HEK293 (cell line): Measurements from ENCODE around the gene TPST2.
A peak's percentile ranks its signal among the peaks of the same experiment; 100 is the strongest.

ENCODE experiments used
- CTCF ChIA-PET: fragments of 350-600 bp; formaldehyde crosslinking; extraction: SDS; loops from one replicate; lab custom pipeline; 2021; ENCODE audit warnings: antibody characterized with exemption; lab: Yijun Ruan, JAX
- POLR2A ChIA-PET: fragments of 300-600 bp; formaldehyde crosslinking; extraction: SDS; loops from one replicate; lab custom pipeline; 2020; ENCODE audit warnings: antibody characterized with exemption, inconsistent platforms; lab: Yijun Ruan, JAX
- H3K27ac ChIP-seq: fragments of 200-500 bp; sonication (Bioruptor generic); 2 replicates; pipeline ENCODE4 v1.5.1; 2014; ENCODE audit warnings: low read depth, low read length, control low read depth, inconsistent platforms; ENCODE audit errors: extremely low read depth
- H3K36me3 ChIP-seq, 2 experiments: fragments of 200-500 bp in 1 of 2; sonication (Bioruptor generic) in 1 of 2; 1 replicate in 1 of 2; 2 replicates in 1 of 2; pipeline ENCODE4 v1.5.1; 2014 to 2017; ENCODE audit warnings: inconsistent platforms in 2 of 2, low read length in 2 of 2; ENCODE audit not compliant: control insufficient read depth in 2 of 2, insufficient read depth in 1 of 2
- H3K4me1 ChIP-seq: fragments of 200-500 bp; sonication (Bioruptor generic); 2 replicates; pipeline ENCODE4 v1.5.1; 2014; ENCODE audit warnings: mild to moderate bottlenecking, low read length, inconsistent platforms; ENCODE audit not compliant: control insufficient read depth, insufficient read depth
- H3K4me3 ChIP-seq: 2 replicates; pipeline ENCODE4 v1.5.1; 2011; ENCODE audit warnings: low read depth, mild to moderate bottlenecking, control low read depth, low read length, moderate library complexity
- H3K9me3 ChIP-seq: fragments of 200-500 bp; sonication (Bioruptor generic); 2 replicates; pipeline ENCODE4 v1.5.1; 2014; ENCODE audit warnings: low read depth, low read length, inconsistent platforms; ENCODE audit not compliant: control insufficient read depth, insufficient read depth
- HOXD13 ChIP-seq: sonication (generic); formaldehyde crosslinking; IDR thresholded peaks from 2 replicates; pipeline ENCODE4 v1.8.0; 2022; ENCODE audit warnings: missing genetic modification reagents, borderline replicate concordance
- PRDM1 ChIP-seq: fragments of 450-650 bp; formaldehyde crosslinking; IDR thresholded peaks from 2 replicates; pipeline ENCODE4; 2016; ENCODE audit warnings: missing biosample characterization, missing genetic modification characterization
- PRDM6 ChIP-seq: fragments of 450-650 bp; formaldehyde crosslinking; IDR thresholded peaks from 2 replicates; pipeline ENCODE4 v1.5.1; 2017; ENCODE audit warnings: missing biosample characterization, missing genetic modification characterization
- SP2 ChIP-seq: fragments of 450-650 bp; formaldehyde crosslinking; IDR thresholded peaks from 2 replicates; pipeline ENCODE4 v1.5.1; 2016; ENCODE audit warnings: missing biosample characterization, missing genetic modification characterization
- SP3 ChIP-seq: fragments of 450-650 bp; formaldehyde crosslinking; IDR thresholded peaks from 2 replicates; pipeline ENCODE4 v1.5.1; 2016; ENCODE audit warnings: missing biosample characterization, missing genetic modification characterization
- YY1 ChIP-seq: fragments of 450-650 bp; formaldehyde crosslinking; IDR thresholded peaks from 2 replicates; pipeline ENCODE4 v1.5.1; 2018; ENCODE audit warnings: missing biosample characterization, missing genetic modification characterization
- ZBTB10 ChIP-seq: fragments of 450-650 bp; formaldehyde crosslinking; IDR thresholded peaks from 2 replicates; pipeline ENCODE4 v1.5.1; 2016; ENCODE audit warnings: missing biosample characterization, missing genetic modification characterization
- ZBTB20 ChIP-seq: fragments of 450-650 bp; formaldehyde crosslinking; IDR thresholded peaks from 2 replicates; pipeline ENCODE4 v1.5.1; 2016; ENCODE audit warnings: missing biosample characterization, missing genetic modification characterization
- ZNF157 ChIP-seq: fragments of 450-650 bp; formaldehyde crosslinking; IDR thresholded peaks from 2 replicates; pipeline ENCODE4 v1.5.1; 2016; ENCODE audit warnings: missing biosample characterization, missing genetic modification characterization
- ZNF350 ChIP-seq: fragments of 450-650 bp; formaldehyde crosslinking; IDR thresholded peaks from 2 replicates; pipeline ENCODE4 v1.5.0; 2017; ENCODE audit warnings: missing biosample characterization, mild to moderate bottlenecking, missing genetic modification characterization
- ZNF366 ChIP-seq: fragments of 450-650 bp; formaldehyde crosslinking; conservative IDR thresholded peaks from 2 replicates; pipeline ENCODE4 v1.5.1; 2016; ENCODE audit warnings: missing biosample characterization, missing genetic modification characterization
- ZNF394 ChIP-seq: fragments of 450-650 bp; formaldehyde crosslinking; IDR thresholded peaks from 2 replicates; pipeline ENCODE4 v1.5.1; 2016; ENCODE audit warnings: missing biosample characterization, missing genetic modification characterization, mild to moderate bottlenecking, moderate library complexity, borderline replicate concordance
- ZNF473 ChIP-seq: fragments of 450-650 bp; formaldehyde crosslinking; IDR thresholded peaks from 2 replicates; pipeline ENCODE4 v1.5.1; 2017; ENCODE audit warnings: missing biosample characterization, missing genetic modification characterization
- ZNF513 ChIP-seq: fragments of 450-650 bp; IDR thresholded peaks from 2 replicates; pipeline ENCODE4 v1.5.1; 2018; ENCODE audit warnings: missing biosample characterization, missing genetic modification characterization
- ZNF544 ChIP-seq: fragments of 450-650 bp; formaldehyde crosslinking; IDR thresholded peaks from 2 replicates; pipeline ENCODE4 v1.5.0; 2017; ENCODE audit warnings: missing biosample characterization, missing genetic modification characterization
- ZNF555 ChIP-seq: fragments of 450-650 bp; formaldehyde crosslinking; conservative IDR thresholded peaks from 2 replicates; pipeline ENCODE4 v1.5.1; 2017; ENCODE audit warnings: missing biosample characterization, mild to moderate bottlenecking, missing genetic modification characterization, inconsistent platforms
- ZNF561 ChIP-seq: fragments of 450-650 bp; IDR thresholded peaks from 2 replicates; pipeline ENCODE4 v1.5.1; 2018; ENCODE audit warnings: missing biosample characterization, missing genetic modification characterization, borderline replicate concordance
- ZNF660 ChIP-seq: fragments of 450-650 bp; IDR thresholded peaks from 2 replicates; pipeline ENCODE4 v1.5.1; 2018; ENCODE audit warnings: missing biosample characterization, mild to moderate bottlenecking, missing genetic modification characterization
- ZNF677 ChIP-seq: fragments of 450-650 bp; IDR thresholded peaks from 2 replicates; pipeline ENCODE4 v1.5.0; 2018; ENCODE audit warnings: missing biosample characterization, mild to moderate bottlenecking, missing genetic modification characterization, moderate library complexity
- ZNF747 ChIP-seq: fragments of 450-650 bp; formaldehyde crosslinking; IDR thresholded peaks from 2 replicates; pipeline ENCODE4 v1.5.1; 2016; ENCODE audit warnings: missing biosample characterization, missing genetic modification characterization
- ZNF777 ChIP-seq: fragments of 450-650 bp; formaldehyde crosslinking; IDR thresholded peaks from 2 replicates; pipeline ENCODE4 v1.5.1; 2017; ENCODE audit warnings: missing biosample characterization, missing genetic modification characterization, borderline replicate concordance
- ZNF791 ChIP-seq: fragments of 450-650 bp; formaldehyde crosslinking; IDR thresholded peaks from 2 replicates; pipeline ENCODE4 v1.5.1; 2016; ENCODE audit warnings: missing biosample characterization, missing genetic modification characterization
- ZSCAN23 ChIP-seq: fragments of 450-650 bp; formaldehyde crosslinking; IDR thresholded peaks from 2 replicates; pipeline ENCODE4 v1.5.1; 2016; ENCODE audit warnings: missing biosample characterization, missing genetic modification characterization
- ZXDB ChIP-seq: fragments of 450-650 bp; formaldehyde crosslinking; IDR thresholded peaks from 2 replicates; pipeline ENCODE4 v1.5.1; 2016; ENCODE audit warnings: missing biosample characterization, missing genetic modification characterization
- TF ChIP-seq, protein P1 (sequence below): fragments of 450-650 bp; formaldehyde crosslinking; IDR thresholded peaks from 2 replicates; pipeline ENCODE4 v1.5.1; 2016; ENCODE audit warnings: missing biosample characterization, missing genetic modification characterization
- TF ChIP-seq, protein P2 (sequence below): fragments of 450-650 bp; formaldehyde crosslinking; IDR thresholded peaks from 2 replicates; pipeline ENCODE4 v1.5.1; 2017; ENCODE audit warnings: missing biosample characterization, missing genetic modification characterization
- TF ChIP-seq, protein P3 (sequence below): fragments of 450-650 bp; formaldehyde crosslinking; IDR thresholded peaks from 2 replicates; pipeline ENCODE4 v1.5.1; 2016; ENCODE audit warnings: missing biosample characterization, missing genetic modification characterization

The TPST2 gene

DNA sequence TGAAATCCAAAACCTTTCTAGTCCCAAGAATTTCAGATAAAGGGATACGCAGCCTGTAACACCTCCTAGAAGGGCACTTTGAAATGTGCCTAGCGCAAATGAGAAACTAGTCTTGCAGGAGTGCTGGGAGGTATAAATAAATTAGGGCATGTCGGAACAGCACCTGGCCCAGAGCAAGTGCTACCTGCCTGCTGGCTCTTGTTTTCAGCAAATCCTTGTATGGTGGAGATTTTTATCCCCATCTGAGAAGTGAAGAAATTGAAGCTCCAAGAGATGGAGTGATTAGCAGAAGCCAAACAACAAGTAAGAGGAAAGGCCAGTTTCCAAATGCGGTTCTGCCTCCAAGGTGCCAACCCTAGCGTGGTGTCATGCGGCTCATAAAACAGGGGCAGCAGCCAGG, 40.9 kb downstream of the TPST2 start (continued):
- TF ChIP-seq ZBTB10, result no peak
- no peak for TF ChIP-seq ZNF747
- TF ChIP-seq ZNF791 (tag by site-specific recombination), result no peak
- TF ChIP-seq HOXD13 (CRISPR knock-in tag), result no peak
- TF ChIP-seq ZNF555 (tag by site-specific recombination), result no peak
- TF ChIP-seq ZNF561 (tag by site-specific recombination), result no peak
- no peak for TF ChIP-seq ZNF660 (tag by site-specific recombination)
- TF ChIP-seq ZNF513 (tag by site-specific recombination), result no peak
- TF ChIP-seq ZNF777 (tag by site-specific recombination), result no peak
- TF ChIP-seq, protein P1, sequence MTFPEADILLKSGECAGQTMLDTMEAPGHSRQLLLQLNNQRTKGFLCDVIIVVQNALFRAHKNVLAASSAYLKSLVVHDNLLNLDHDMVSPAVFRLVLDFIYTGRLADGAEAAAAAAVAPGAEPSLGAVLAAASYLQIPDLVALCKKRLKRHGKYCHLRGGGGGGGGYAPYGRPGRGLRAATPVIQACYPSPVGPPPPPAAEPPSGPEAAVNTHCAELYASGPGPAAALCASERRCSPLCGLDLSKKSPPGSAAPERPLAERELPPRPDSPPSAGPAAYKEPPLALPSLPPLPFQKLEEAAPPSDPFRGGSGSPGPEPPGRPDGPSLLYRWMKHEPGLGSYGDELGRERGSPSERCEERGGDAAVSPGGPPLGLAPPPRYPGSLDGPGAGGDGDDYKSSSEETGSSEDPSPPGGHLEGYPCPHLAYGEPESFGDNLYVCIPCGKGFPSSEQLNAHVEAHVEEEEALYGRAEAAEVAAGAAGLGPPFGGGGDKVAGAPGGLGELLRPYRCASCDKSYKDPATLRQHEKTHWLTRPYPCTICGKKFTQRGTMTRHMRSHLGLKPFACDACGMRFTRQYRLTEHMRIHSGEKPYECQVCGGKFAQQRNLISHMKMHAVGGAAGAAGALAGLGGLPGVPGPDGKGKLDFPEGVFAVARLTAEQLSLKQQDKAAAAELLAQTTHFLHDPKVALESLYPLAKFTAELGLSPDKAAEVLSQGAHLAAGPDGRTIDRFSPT (tag by site-specific recombination), result no peak

- no peak overlapping the region for H3K27ac ChIP-seq
- POLR2A ChIA-PET, result no interaction called here
- CTCF ChIA-PET, result interaction anchor here (0.6 kb wide), 1 partner anchor 45 kb away, joined by 3 read pairs; no protein-coding TSS in a partner anchor
Measured at GRCh38 chr22:26548303-26548702, 41.6 kb downstream of the TPST2 start.

DNA sequence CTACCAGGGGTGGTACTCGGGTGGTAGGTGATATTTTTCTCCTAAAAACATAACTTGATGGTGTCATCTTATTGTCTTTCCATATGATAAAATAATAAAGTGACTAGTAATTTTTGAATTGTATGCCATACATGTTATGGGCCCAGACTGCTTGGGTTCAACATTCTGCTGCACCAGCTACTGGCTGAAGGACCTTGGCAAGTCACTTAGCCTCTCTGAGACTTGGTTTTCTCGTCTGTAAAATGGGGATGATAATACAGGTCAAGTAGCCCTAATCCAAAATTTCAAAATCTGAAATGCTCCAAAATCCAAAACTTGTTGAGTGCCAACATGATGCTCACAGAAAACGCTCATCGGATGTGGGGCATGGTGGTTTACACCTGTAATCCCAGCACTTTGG, 42.1 kb downstream of the TPST2 start:
- Histone ChIP-seq H3K4me3 (no peak overlapping the region), H3K27ac (no peak overlapping the region), H3K4me1 (no peaks in the 10 kb centered on the region), H3K9me3 (no peaks in the 10 kb centered on the region), H3K36me3 (no peaks in the 10 kb centered on the region)
- ChIA-PET POLR2A (no interaction called here), CTCF (no interaction called here)
- no peak for TF ChIP-seq PRDM6
- TF ChIP-seq ZNF157 (tag by site-specific recombination), result no peak
- no peak for TF ChIP-seq ZNF394
- TF ChIP-seq, protein P2, sequence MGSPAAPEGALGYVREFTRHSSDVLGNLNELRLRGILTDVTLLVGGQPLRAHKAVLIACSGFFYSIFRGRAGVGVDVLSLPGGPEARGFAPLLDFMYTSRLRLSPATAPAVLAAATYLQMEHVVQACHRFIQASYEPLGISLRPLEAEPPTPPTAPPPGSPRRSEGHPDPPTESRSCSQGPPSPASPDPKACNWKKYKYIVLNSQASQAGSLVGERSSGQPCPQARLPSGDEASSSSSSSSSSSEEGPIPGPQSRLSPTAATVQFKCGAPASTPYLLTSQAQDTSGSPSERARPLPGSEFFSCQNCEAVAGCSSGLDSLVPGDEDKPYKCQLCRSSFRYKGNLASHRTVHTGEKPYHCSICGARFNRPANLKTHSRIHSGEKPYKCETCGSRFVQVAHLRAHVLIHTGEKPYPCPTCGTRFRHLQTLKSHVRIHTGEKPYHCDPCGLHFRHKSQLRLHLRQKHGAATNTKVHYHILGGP (tag by site-specific recombination), result no peak
- TF ChIP-seq ZBTB20 (tag by site-specific recombination), result no peak
- no peak for TF ChIP-seq ZSCAN23 (tag by site-specific recombination)
- no peak for TF ChIP-seq ZNF350
- TF ChIP-seq ZNF473 (tag by site-specific recombination), result no peak
- no peak for TF ChIP-seq ZNF544 (tag by site-specific recombination)
- TF ChIP-seq SP2 (tag by site-specific recombination), result no peak

More at GRCh38 chr22:26548303-26548702, 41.6 kb downstream of the TPST2 start:
- Histone ChIP-seq H3K4me3 (no peak overlapping the region), H3K36me3 (no peaks in the 10 kb centered on the region), H3K9me3 (no peaks in the 10 kb centered on the region), H3K4me1 (no peaks in the 10 kb centered on the region)
- no peak for TF ChIP-seq SP2 (tag by site-specific recombination)
- no peak for TF ChIP-seq ZNF677 (tag by site-specific recombination)
- peak; percentile 92 for TF ChIP-seq PRDM1 (tag by site-specific recombination)
- TF ChIP-seq YY1, result no peak
- TF ChIP-seq SP3 (tag by site-specific recombination), result no peak
- no peak for TF ChIP-seq ZXDB (tag by site-specific recombination)
- peak; percentile 56 for TF ChIP-seq ZNF366
- TF ChIP-seq, protein P3, sequence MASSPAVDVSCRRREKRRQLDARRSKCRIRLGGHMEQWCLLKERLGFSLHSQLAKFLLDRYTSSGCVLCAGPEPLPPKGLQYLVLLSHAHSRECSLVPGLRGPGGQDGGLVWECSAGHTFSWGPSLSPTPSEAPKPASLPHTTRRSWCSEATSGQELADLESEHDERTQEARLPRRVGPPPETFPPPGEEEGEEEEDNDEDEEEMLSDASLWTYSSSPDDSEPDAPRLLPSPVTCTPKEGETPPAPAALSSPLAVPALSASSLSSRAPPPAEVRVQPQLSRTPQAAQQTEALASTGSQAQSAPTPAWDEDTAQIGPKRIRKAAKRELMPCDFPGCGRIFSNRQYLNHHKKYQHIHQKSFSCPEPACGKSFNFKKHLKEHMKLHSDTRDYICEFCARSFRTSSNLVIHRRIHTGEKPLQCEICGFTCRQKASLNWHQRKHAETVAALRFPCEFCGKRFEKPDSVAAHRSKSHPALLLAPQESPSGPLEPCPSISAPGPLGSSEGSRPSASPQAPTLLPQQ (tag by site-specific recombination), result no peak
